ENCODE results near the gene SLC35E4.

DNA sequence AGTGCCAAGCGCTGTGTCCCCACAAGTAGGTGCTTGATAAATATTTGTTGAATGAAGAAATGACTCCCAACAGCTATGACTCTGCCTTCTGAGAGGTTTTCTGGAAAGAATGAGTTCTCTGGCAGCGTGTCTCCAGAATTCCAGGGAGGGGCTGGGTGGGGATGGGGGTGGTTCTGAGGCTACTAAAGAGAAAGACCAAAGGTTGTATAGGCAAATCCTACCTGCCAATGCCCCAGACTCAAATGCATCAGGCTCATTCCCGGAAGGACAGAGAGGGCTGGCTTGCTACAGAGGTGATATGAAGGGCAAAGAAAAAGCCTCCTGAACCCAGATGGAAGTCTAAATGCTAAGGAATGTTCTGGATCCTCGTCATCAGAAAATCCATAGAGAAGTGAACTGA lies 30.2 kb downstream of the SLC35E4 start:
- TF ChIP-seq, protein P1, sequence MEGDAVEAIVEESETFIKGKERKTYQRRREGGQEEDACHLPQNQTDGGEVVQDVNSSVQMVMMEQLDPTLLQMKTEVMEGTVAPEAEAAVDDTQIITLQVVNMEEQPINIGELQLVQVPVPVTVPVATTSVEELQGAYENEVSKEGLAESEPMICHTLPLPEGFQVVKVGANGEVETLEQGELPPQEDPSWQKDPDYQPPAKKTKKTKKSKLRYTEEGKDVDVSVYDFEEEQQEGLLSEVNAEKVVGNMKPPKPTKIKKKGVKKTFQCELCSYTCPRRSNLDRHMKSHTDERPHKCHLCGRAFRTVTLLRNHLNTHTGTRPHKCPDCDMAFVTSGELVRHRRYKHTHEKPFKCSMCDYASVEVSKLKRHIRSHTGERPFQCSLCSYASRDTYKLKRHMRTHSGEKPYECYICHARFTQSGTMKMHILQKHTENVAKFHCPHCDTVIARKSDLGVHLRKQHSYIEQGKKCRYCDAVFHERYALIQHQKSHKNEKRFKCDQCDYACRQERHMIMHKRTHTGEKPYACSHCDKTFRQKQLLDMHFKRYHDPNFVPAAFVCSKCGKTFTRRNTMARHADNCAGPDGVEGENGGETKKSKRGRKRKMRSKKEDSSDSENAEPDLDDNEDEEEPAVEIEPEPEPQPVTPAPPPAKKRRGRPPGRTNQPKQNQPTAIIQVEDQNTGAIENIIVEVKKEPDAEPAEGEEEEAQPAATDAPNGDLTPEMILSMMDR (IDR thresholded peaks at IDR 0.05; ENCODE audit: poor library complexity): no peak
- TF ChIP-seq EZH2phosphoT487 (IDR thresholded peaks at IDR 0.05; ENCODE audit: low read depth, severe bottlenecking, unreplicated experiment): no peak

Data from hepatocyte (in vitro differentiated cells).